Adrenal gland (tissue), 12 donors: Measurements from ENCODE around the gene TSFM. TPM values are rescaled to one million over a fixed set of nuclear protein-coding genes. Genes with fewer than 3 reads are reported as not detected.
"Not testable (repeated sequence)": the region's sequence is repeated elsewhere in the genome, so short reads cannot be mapped to it uniquely, and the experiment has no call there.

Experiments used
- DNase-seq, 7 donors: peaks; one replicate each; pipeline ENCODE4 v3.0.0-alpha.2; 2019 to 2020
- H3K27ac ChIP-seq, 5 donors: fragments of 200-600 bp; sonication (generic) in 4 of 5; 1 replicate in 3 of 5; 2 replicates in 2 of 5; pipeline versions ENCODE4 v1.5.1 to v1.8.0; 2016 to 2020; ENCODE audit warnings: mild to moderate bottlenecking in 1 of 5
- H3K27me3 ChIP-seq: fragments of 200-600 bp; 2 replicates; pipeline ENCODE4 v1.8.0; 2021
- H3K36me3 ChIP-seq, 2 donors: fragments of 200-600 bp; replicated peaks in 1 of 2; 1 replicate in 1 of 2; 2 replicates in 1 of 2; pipeline versions ENCODE4 v1.5.1 to v1.8.0; 2018 to 2022
- H3K4me1 ChIP-seq, 2 donors: fragments of 200-600 bp; replicated peaks in 1 of 2; 1 replicate in 1 of 2; 2 replicates in 1 of 2; pipeline versions ENCODE4 v1.5.1 to v1.8.0; 2018 to 2021
- H3K4me3 ChIP-seq, 4 donors: fragments of 200-600 bp; sonication (generic) in 3 of 4; one replicate each; pipeline ENCODE4 v1.5.1; 2016 to 2018
- H3K9me3 ChIP-seq, 3 donors: fragments of 200-600 bp; sonication (generic) in 1 of 3; replicated peaks in 1 of 3; 1 replicate in 2 of 3; 2 replicates in 1 of 3; pipeline versions ENCODE4 v1.5.1 to v1.8.0; 2016 to 2021
- CTCF ChIP-seq, 6 experiments: fragments of 450-650 bp in 4 of 6; fragments of 200-600 bp in 2 of 6; sonication (generic) in 1 of 6; IDR thresholded peaks; 1 replicate in 5 of 6; 2 replicates in 1 of 6; pipeline versions ENCODE4 v1.5.1 to v1.8.0; 2016 to 2021; ENCODE audit warnings: antibody characterized with exemption in 6 of 6, mild to moderate bottlenecking in 2 of 6, moderate library complexity in 1 of 6
- POLR2A ChIP-seq, 2 donors: fragments of 450-650 bp; IDR thresholded peaks; one replicate each; pipeline ENCODE4 v1.6.1; 2017; ENCODE audit warnings: antibody characterized with exemption in 2 of 2, mild to moderate bottlenecking in 2 of 2, moderate library complexity in 1 of 2
- WGBS, 4 donors: extraction: QIAGEN DNeasy Blood & Tissue Kit in 2 of 4; methylation state at CpG; one replicate each; pipeline versions ENCODE4 v1.1.5 to v1.1.7; 2013 to 2017; 5-methylcytosine and 5-hydroxymethylcytosine counted together
- intact Hi-C, 2 donors: fragments of 100-400 bp; cut with DNase I; formaldehyde crosslinking; loops; one replicate each; pipeline versions ENCODE4 v1.14.1 to v1.15.0; 2022 to 2023
- polyA plus RNA-seq, 3 donors: library from polyadenylated mRNA; stranded (reverse); fragments of 200-250 nt in 2 of 3; fragments of 350-450 nt in 1 of 3; fragmentation: Illumina TruSeq in 1 of 3; extraction: RNeasy Lipid Tissue Mini Kit (QIAGEN cat#74804) in 1 of 3; gene quantifications; one replicate each; pipeline ENCODE4 v1.2.3, GENCODE V29; 2013 to 2014
- total RNA-seq, 9 donors: library from RNA; depleted of rRNA in 4 of 9; stranded (reverse); fragments of >200 nt in 4 of 9; fragments of 120-200 nt in 1 of 9; fragmentation: NEBNext Ultra II Directional in 1 of 9; extraction: Animal tissue kit (Norgen Biotek cat#: 25700) in 1 of 9; gene quantifications; one replicate each; pipeline versions ENCODE4 v1.1.0 to v1.2.4, GENCODE V29; 2013 to 2023
- donor health status: healthy with polysubstance abuse.
- donor health status: Bipolar disorder and iron deficiency.
- donor health status: DM: yes; HTN: yes; CAD: no.
- donor health status: DM: no; HTN: no; CAD: no.
- donor health status: DM: no; HTN: no; CAD: no.
- donor health status: DM: yes; HTN: yes; CAD: no.

The TSFM gene
- total and polyA plus RNA-seq, 12 donors: 31.5 to 107 (median 69.5) TPM

- H3K9me3 ChIP-seq: no peaks in the 10 kb centered on the region
- WGBS, 4 donors: 3 to 5% (median 3%) methylated on average over 30 to 67 of the region's 67 CpGs
- TF ChIP-seq CTCF (IDR thresholded peaks at IDR 0.05) (peak in 1 of 6 experiments; percentile 14), POLR2A (IDR thresholded peaks at IDR 0.05) (no peak)
- intact Hi-C loops: loop anchor here in 1 of 2 donors (5.0 kb wide), 1 partner anchor 45 kb away; no protein-coding TSS in a partner anchor
- peak within 1 kb of the TSS; percentile 61 to 94 (median 93) for H3K27ac ChIP-seq
- no peaks in the 10 kb centered on the region for H3K36me3 ChIP-seq
- H3K27me3 ChIP-seq: no peaks in the 10 kb centered on the region
- peak; percentile 62 to 78 (median 71) for DNase-seq
- H3K4me1 ChIP-seq: peaks cover 12 to 18% of the 10 kb centered on the region in 2 donors
- peak within 1 kb of the TSS; percentile 25 to 94 (median 54) for H3K4me3 ChIP-seq
Observed at GRCh38 chr12:57772429-57773322, 9.9 kb upstream of the TSFM start, which contains the start of gene EEF1AKMT3. Gene EEF1AKMT3, plus strand, starts transcription at chr12:57772614. Its CDS starts 111 bp downstream, at chr12:57772725.

GRCh38 chr12:57774634-57775033, 8.0 kb upstream of the TSFM start:
- 90 to 97% (median 94%) methylated on average over 7 to 11 of the region's 11 CpGs for WGBS, 4 donors

GRCh38 chr12:57775044-57775443, 7.5 kb upstream of the TSFM start:
- TF ChIP-seq POLR2A (IDR thresholded peaks at IDR 0.05) (no peak), CTCF (IDR thresholded peaks at IDR 0.05) (no peak)
- 78 to 96% (median 88%) methylated on average over 3 of the region's 3 CpGs for WGBS, 4 donors
- intact Hi-C loops: no loop called here
- no peak overlapping the region for H3K27ac ChIP-seq
- no peaks in the 10 kb centered on the region for H3K36me3 ChIP-seq
- no peaks in the 10 kb centered on the region for H3K27me3 ChIP-seq
- no peaks in the 10 kb centered on the region for H3K9me3 ChIP-seq
- no peak overlapping the region for H3K4me3 ChIP-seq
- no peak for DNase-seq
- peaks cover 12 to 18% of the 10 kb centered on the region in 2 donors for H3K4me1 ChIP-seq

More at GRCh38 chr12:57774634-57775033, 8.0 kb upstream of the TSFM start:
- H3K4me3 ChIP-seq, H3K27ac ChIP-seq, DNase-seq, H3K36me3 ChIP-seq, H3K27me3 ChIP-seq, H3K9me3 ChIP-seq: not testable (repeated sequence)
- intact Hi-C loops: loop anchor here in 1 of 2 donors (5.0 kb wide), 1 partner anchor 47 kb away; no protein-coding TSS in a partner anchor
- peaks cover 12 to 18% of the 10 kb centered on the region in 2 donors for H3K4me1 ChIP-seq

GRCh38 chr12:57775563-57776246, 6.9 kb upstream of the TSFM start:
- no peaks in the 10 kb centered on the region for H3K27me3 ChIP-seq
- DNase-seq: no peak
- no peak overlapping the region for H3K27ac ChIP-seq
- peaks cover 12 to 18% of the 10 kb centered on the region in 2 donors for H3K4me1 ChIP-seq
- WGBS, 4 donors: 78 to 85% (median 79%) methylated on average over 4 of the region's 4 CpGs
- peaks cover 0 to 5% of the 10 kb centered on the region in 2 donors for H3K36me3 ChIP-seq
- intact Hi-C loops: no loop called here
- H3K9me3 ChIP-seq: no peaks in the 10 kb centered on the region
- TF ChIP-seq POLR2A (IDR thresholded peaks at IDR 0.05): no peak
- no peak for TF ChIP-seq CTCF (IDR thresholded peaks at IDR 0.05)
- no peak overlapping the region for H3K4me3 ChIP-seq
